GM19324 (cell line): ENCODE measurements around the gene GATAD2B.

Experiments used
- ATAC-seq: cut with Tn5 transposase; IDR thresholded peaks from one replicate; pipeline ENCODE4 v1.9.1; 2021; ENCODE audit warnings: mild to moderate bottlenecking, moderate library complexity; ENCODE audit not compliant: unreplicated experiment, low FRiP score

The GATAD2B gene

GRCh38 chr1:153953859-153954365 is 31.1 kb upstream of the GATAD2B start:
- no peak for ATAC-seq

- ATAC-seq, result no peak
Observed at GRCh38 chr1:153951801-153952200, 29.0 kb upstream of the GATAD2B start.

GRCh38 chr1:153951183-153951582 is 28.4 kb upstream of the GATAD2B start:
- ATAC-seq, result no peak

GRCh38 chr1:153946622-153947241 is 24.0 kb upstream of the GATAD2B start, which contains the start of gene DENND4B:
Gene DENND4B, minus strand, starts transcription at chr1:153946718. Its CDS starts 2,344 bp downstream, at chr1:153944374.
- ATAC-seq, result peak; percentile 67

GRCh38 chr1:153945795-153946621 is 23.2 kb upstream of the GATAD2B start:
- peak; percentile 76 for ATAC-seq

GRCh38 chr1:153945131-153945794 is 22.5 kb upstream of the GATAD2B start:
- ATAC-seq, result no peak

- ATAC-seq, result no peak
Observed at GRCh38 chr1:153944827-153945117, 22.0 kb upstream of the GATAD2B start.

GRCh38 chr1:153944005-153944826 is 21.4 kb upstream of the GATAD2B start:
- ATAC-seq, result no peak

- ATAC-seq, result no peak
Observed at GRCh38 chr1:153942766-153943549, 20.2 kb upstream of the GATAD2B start.

- ATAC-seq, result no peak
Observed at GRCh38 chr1:153941826-153942725, 19.3 kb upstream of the GATAD2B start.

GRCh38 chr1:153940756-153941155 is 18.0 kb upstream of the GATAD2B start:
- ATAC-seq, result no peak

GRCh38 chr1:153939476-153939875 is 16.7 kb upstream of the GATAD2B start:
- no peak for ATAC-seq

- ATAC-seq, result no peak
Observed at GRCh38 chr1:153938996-153939395, 16.2 kb upstream of the GATAD2B start.

GRCh38 chr1:153937331-153937730 is 14.6 kb upstream of the GATAD2B start:
- no peak for ATAC-seq

GRCh38 chr1:153936011-153936802 is 13.4 kb upstream of the GATAD2B start:
- ATAC-seq, result no peak

- no peak for ATAC-seq
Observed at GRCh38 chr1:153934746-153935145, 12.0 kb upstream of the GATAD2B start.

GRCh38 chr1:153933955-153934354 is 11.2 kb upstream of the GATAD2B start:
- ATAC-seq, result no peak

- no peak for ATAC-seq
Observed at GRCh38 chr1:153933430-153933829, 10.7 kb upstream of the GATAD2B start.
